Osteoblast (primary cell): ENCODE results near the gene BAIAP2L1. TPM values are rescaled to one million over a fixed set of nuclear protein-coding genes. Genes with fewer than 3 reads are reported as not detected.
A peak's percentile ranks its signal among the peaks of the same experiment; 100 is the strongest.

Experiments
- DNase-seq: peaks from one replicate; pipeline ENCODE4 v3.0.0; 2011; ENCODE audit warnings: low spot score, mixed read lengths; ENCODE audit not compliant: insufficient read length; ENCODE audit errors: missing footprints
- H2AFZ ChIP-seq: 2 replicates; pipeline ENCODE4 v1.6.0; 2011; ENCODE audit warnings: mild to moderate bottlenecking, low read length
- H3K27ac ChIP-seq: 2 replicates; pipeline ENCODE4 v1.5.1; 2011; ENCODE audit warnings: mild to moderate bottlenecking, low read depth, low read length, moderate library complexity
- H3K27me3 ChIP-seq: 2 replicates; pipeline ENCODE4 v1.6.0; 2012; ENCODE audit warnings: mild to moderate bottlenecking, control low read depth, inconsistent platforms, low read length, moderate library complexity; ENCODE audit not compliant: insufficient read depth
- H3K36me3 ChIP-seq: 2 replicates; pipeline ENCODE4 v1.5.1; 2011; ENCODE audit warnings: mild to moderate bottlenecking, low read length, control low read depth, moderate library complexity; ENCODE audit not compliant: insufficient read depth
- H3K4me1 ChIP-seq: 2 replicates; pipeline ENCODE4 v1.5.1; 2011; ENCODE audit warnings: mild to moderate bottlenecking, low read length, control low read depth, moderate library complexity; ENCODE audit not compliant: insufficient read depth
- H3K4me2 ChIP-seq: 2 replicates; pipeline ENCODE4 v1.6.0; 2011; ENCODE audit warnings: mild to moderate bottlenecking, low read length; ENCODE audit not compliant: insufficient read depth
- H3K4me3 ChIP-seq: fragments of 200-600 bp; sonication (generic); 3 replicates; pipeline ENCODE4 v1.5.1; 2012; ENCODE audit warnings: mild to moderate bottlenecking, low read length, inconsistent platforms; ENCODE audit not compliant: insufficient read depth
- H3K79me2 ChIP-seq: 2 replicates; pipeline ENCODE4 v1.6.0; 2012; ENCODE audit warnings: mild to moderate bottlenecking, low read length, control low read depth, inconsistent platforms; ENCODE audit not compliant: insufficient read depth
- H3K9me3 ChIP-seq: 2 replicates; pipeline ENCODE4 v1.5.1; 2011; ENCODE audit warnings: low read depth, low read length, control low read depth
- H4K20me1 ChIP-seq: 2 replicates; pipeline ENCODE4 v1.6.0; 2012; ENCODE audit warnings: mild to moderate bottlenecking, low read length, control low read depth; ENCODE audit not compliant: insufficient read depth
- CTCF ChIP-seq: IDR thresholded peaks from 2 replicates; pipeline ENCODE4 v1.5.1; 2011; ENCODE audit warnings: mild to moderate bottlenecking, low read depth, low read length, moderate library complexity; ENCODE audit errors: extremely low read depth
- total RNA-seq: library from RNA; depleted of rRNA; stranded (reverse); fragments of >200 nt; gene quantifications from 2 replicates; pipeline ENCODE4 v1.2.3, GENCODE V29; 2012

BAIAP2L1 gene
- total RNA-seq, 1 donor = 10.5 TPM

GRCh38 chr7:98287486-98287959 lies 113.4 kb downstream of the BAIAP2L1 start:
- no peak for TF ChIP-seq CTCF
- H3K4me3 ChIP-seq = no peak overlapping the region
- H3K9me3 ChIP-seq = no peaks in the 10 kb centered on the region
- peak overlapping the region; percentile 84 for H3K4me2 ChIP-seq
- peak; percentile 77 for DNase-seq
- no peak overlapping the region for H2AFZ ChIP-seq
- H3K4me1 ChIP-seq = peaks cover 49% of the 10 kb centered on the region
- H3K79me2 ChIP-seq = peaks cover 97% of the 10 kb centered on the region
- H3K27me3 ChIP-seq = no peaks in the 10 kb centered on the region
- peak overlapping the region; percentile 92 for H3K27ac ChIP-seq
- H4K20me1 ChIP-seq = peaks cover 55% of the 10 kb centered on the region
- peaks cover 41% of the 10 kb centered on the region for H3K36me3 ChIP-seq

GRCh38 chr7:98286701-98287485 lies 114.0 kb downstream of the BAIAP2L1 start:
- Histone ChIP-seq H3K4me1 (peaks cover 52% of the 10 kb centered on the region), H3K79me2 (peaks cover 97% of the 10 kb centered on the region), H3K27me3 (no peaks in the 10 kb centered on the region), H3K4me3 (peak overlapping the region; percentile 59), H3K27ac (peak overlapping the region; percentile 92), H4K20me1 (peaks cover 52% of the 10 kb centered on the region), H3K36me3 (peaks cover 35% of the 10 kb centered on the region), H2AFZ (no peak overlapping the region), H3K4me2 (peak overlapping the region; percentile 84), H3K9me3 (no peaks in the 10 kb centered on the region)
- DNase-seq = peak; percentile 90
- TF ChIP-seq CTCF = no peak

GRCh38 chr7:98286093-98286539 lies 114.8 kb downstream of the BAIAP2L1 start:
- Histone ChIP-seq H2AFZ (no peak overlapping the region), H3K4me3 (peak overlapping the region; percentile 59), H3K36me3 (peaks cover 27% of the 10 kb centered on the region), H3K4me1 (peaks cover 52% of the 10 kb centered on the region), H3K9me3 (no peaks in the 10 kb centered on the region), H4K20me1 (peaks cover 46% of the 10 kb centered on the region), H3K4me2 (peak overlapping the region; percentile 84), H3K27me3 (no peaks in the 10 kb centered on the region), H3K79me2 (peaks cover 92% of the 10 kb centered on the region), H3K27ac (peak overlapping the region; percentile 92)
- DNase-seq = peak; percentile 94
- TF ChIP-seq CTCF = no peak
